Activated naive CD8-positive, alpha-beta T cell treated with anti-CD3 and anti-CD28 coated beads, Interleukin-2, amount 50 U/mL, for 24 hours (primary cell): Measurements from ENCODE around the gene TCTN3.

ENCODE experiments used
- ATAC-seq: fragments of 150-1000 bp; cut with Tn5 transposase; one replicate; pipeline ENCODE4 v1.10.0; 2021
- DNase-seq: peaks from one replicate; pipeline ENCODE4 v3.0.0; 2021
- H3K27ac Mint-ChIP-seq: one replicate; pipeline ENCODE4 v1.8.0; 2021; ENCODE audit warnings: mild to moderate bottlenecking, mixed read lengths
- H3K27me3 Mint-ChIP-seq: one replicate; pipeline ENCODE4 v1.8.0; 2021; ENCODE audit warnings: mixed read lengths
- H3K36me3 Mint-ChIP-seq: one replicate; pipeline ENCODE4 v1.8.0; 2021; ENCODE audit warnings: low read depth, mixed read lengths
- H3K4me1 Mint-ChIP-seq: one replicate; pipeline ENCODE4 v1.8.0; 2021; ENCODE audit warnings: mixed read lengths
- H3K4me3 Mint-ChIP-seq: one replicate; pipeline ENCODE4 v1.8.0; 2021; ENCODE audit warnings: mild to moderate bottlenecking, moderate library complexity, mixed read lengths
- H3K9me3 Mint-ChIP-seq: one replicate; pipeline ENCODE4 v1.8.0; 2021; ENCODE audit warnings: mixed read lengths

TCTN3 gene

DNA sequence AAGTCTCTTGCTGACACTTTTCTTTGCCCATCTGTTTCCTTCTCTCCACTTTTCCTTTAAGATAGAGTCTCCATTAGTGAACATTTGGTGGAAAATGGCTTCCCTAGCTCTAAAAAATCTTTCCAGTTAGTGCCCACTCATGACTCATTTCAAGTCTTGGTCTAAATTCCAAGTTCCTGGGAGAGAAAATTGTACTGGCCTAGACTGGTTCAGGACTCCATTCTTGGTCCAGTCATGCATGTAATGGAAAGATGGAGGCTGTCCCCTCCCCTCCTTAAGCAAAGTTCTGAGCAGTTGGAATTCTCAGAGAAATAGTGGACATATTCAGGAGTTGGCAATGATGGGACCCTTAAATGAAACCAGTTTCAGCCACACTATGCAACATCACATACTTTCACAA, 33.4 kb downstream of the TCTN3 start:
- H3K36me3 Mint-ChIP-seq, result peaks cover 19% of the 10 kb centered on the region
- peaks cover 18% of the 10 kb centered on the region for H3K4me1 Mint-ChIP-seq
- DNase-seq (no peak), ATAC-seq (no peak)
- no peak overlapping the region for H3K4me3 Mint-ChIP-seq
- H3K27ac Mint-ChIP-seq, result no peak overlapping the region
- H3K27me3 Mint-ChIP-seq, result no peaks in the 10 kb centered on the region
- H3K9me3 Mint-ChIP-seq, result peaks cover 6% of the 10 kb centered on the region

DNA sequence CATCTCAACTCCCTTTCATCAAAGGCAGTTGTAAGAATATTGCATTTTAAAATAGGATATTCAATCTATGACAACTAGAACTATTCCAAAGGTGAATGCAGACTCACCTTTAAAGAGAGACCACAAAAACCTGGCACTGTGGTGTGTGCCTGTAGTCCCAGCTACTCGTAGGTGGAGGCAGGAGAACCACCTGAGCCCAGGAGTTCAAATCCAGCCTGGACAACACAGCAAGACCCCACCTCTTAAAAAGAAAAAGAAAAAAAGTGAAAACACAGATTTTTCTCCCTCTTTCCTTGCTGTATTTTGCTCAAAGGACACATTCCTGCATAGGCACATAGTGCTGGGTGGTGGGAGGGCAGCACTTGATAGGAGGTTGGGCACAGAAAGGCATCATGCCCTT, 36.5 kb downstream of the TCTN3 start:
- DNase-seq (no peak), ATAC-seq (no peak)
- Mint-ChIP-seq H3K4me3 (peak overlapping the region; percentile 99), H3K9me3 (peaks cover 6% of the 10 kb centered on the region), H3K27me3 (no peaks in the 10 kb centered on the region), H3K36me3 (peaks cover 28% of the 10 kb centered on the region), H3K4me1 (peaks cover 31% of the 10 kb centered on the region), H3K27ac (peak overlapping the region; percentile 98)

DNA sequence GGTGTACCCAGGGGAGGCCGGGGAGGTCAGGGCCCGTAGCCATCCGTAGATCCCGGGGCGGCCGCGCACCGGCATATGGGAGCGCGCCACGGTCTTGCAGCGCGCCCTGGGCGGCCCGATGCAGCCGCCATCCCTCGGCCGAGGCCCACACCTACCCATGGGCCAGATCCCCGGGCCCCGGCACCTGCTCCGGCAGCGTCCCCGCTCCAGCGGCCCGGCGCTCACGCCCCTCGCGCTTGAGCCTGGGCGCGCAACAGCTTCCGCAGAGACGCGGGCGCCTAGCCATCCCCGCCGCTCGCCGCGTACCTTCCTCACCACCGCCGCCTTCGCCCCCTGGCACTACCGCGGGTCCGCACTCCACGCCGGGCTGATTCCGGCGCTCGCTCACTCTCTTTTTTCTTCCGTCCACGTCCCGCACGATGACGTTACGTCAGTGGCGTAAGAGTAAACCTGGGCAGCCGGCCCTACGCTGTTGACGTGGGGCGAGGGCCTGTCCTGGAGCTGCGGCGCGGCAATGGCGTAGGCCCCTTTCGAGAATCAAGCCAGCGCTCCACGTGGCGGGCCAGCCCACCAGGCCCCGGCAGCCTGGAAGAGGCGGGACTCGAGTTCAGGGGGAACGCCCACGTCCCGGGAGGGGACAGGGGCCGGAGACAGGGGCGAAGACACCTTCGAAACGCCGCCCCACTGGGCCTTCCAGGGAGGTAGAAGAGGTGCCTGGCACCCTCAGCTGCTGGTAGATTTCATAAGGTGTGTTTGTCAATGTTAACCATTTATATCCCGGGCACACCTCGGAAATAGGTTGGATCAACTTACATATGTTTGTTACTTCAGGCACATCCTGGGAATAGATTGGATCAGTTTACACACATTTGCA, 37.2 kb downstream of the TCTN3 start, which contains the start of gene ALDH18A1:
ALDH18A1 (minus strand) TSS at position 421 of the 874 bp plus-strand sequence. CDS start 3,334 bp downstream, outside the sequence.
- peaks cover 34% of the 10 kb centered on the region for H3K4me1 Mint-ChIP-seq
- DNase-seq (peak; percentile 92), ATAC-seq (peak; percentile 90)
- peak within 1 kb of the TSS; percentile 99 for H3K4me3 Mint-ChIP-seq
- H3K9me3 Mint-ChIP-seq, result peaks cover 10% of the 10 kb centered on the region
- H3K27me3 Mint-ChIP-seq, result no peaks in the 10 kb centered on the region
- peak within 1 kb of the TSS; percentile 98 for H3K27ac Mint-ChIP-seq
- peaks cover 32% of the 10 kb centered on the region for H3K36me3 Mint-ChIP-seq

DNA sequence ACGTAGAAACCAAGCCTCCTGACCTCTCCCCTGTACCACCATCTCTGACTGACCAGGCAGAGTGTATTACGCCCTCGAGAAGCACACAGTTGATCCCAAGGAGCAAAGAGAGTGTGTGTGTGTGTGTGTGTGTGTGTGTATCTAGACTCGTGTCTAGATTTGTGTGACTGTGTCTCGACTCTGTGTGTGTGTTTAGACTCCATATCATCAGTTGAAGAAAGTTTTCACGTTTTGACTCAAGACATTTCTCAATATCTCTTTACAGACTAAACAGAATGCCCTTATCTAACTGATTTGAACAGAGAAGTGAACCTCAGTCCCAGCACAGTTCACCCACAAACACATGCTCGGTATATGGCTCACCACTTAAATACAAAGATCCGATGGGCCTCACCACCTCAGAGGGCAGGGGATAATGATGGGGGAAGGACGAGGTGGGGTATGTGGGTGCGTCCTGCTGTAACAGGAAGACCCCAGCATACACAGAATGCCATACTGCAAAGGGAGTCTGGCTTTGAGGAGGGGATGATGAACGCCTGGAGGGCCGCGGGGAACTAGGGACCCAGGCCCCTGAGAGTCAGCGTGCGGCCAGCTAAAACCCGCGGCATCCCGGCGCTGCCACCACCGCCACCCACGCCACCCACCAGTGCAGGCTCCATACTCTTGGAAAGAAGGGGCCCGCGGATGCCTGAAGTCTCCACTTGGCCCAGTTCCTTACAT, 38.0 kb downstream of the TCTN3 start:
- peak overlapping the region; percentile 98 for H3K27ac Mint-ChIP-seq
- no peaks in the 10 kb centered on the region for H3K27me3 Mint-ChIP-seq
- H3K4me1 Mint-ChIP-seq, result peaks cover 37% of the 10 kb centered on the region
- H3K36me3 Mint-ChIP-seq, result peaks cover 40% of the 10 kb centered on the region
- H3K4me3 Mint-ChIP-seq, result peak overlapping the region; percentile 99
- ATAC-seq (peak; percentile 37), DNase-seq (peak; percentile 31)
- H3K9me3 Mint-ChIP-seq, result peaks cover 15% of the 10 kb centered on the region

DNA sequence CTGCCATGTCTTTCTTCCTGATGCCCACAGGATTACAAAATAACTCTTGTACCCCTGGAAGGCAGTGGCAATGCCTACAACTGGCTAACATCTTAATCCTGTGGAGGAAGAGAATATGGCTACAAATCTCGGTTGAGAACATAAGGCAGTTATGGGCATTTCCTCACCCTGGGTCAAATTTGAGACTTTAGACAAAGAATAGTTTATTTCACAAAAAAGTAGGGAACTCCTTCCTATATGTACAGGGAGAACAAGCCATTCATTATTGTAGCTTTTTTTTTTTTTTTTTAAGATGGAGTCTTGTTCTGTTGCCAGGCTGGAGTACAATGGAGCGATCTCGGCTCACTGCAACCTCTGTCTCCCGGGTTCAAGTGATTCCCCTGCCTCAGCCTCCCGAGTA, 39.8 kb downstream of the TCTN3 start:
- H3K36me3 Mint-ChIP-seq, result peaks cover 52% of the 10 kb centered on the region
- no peak overlapping the region for H3K4me3 Mint-ChIP-seq
- H3K27me3 Mint-ChIP-seq, result no peaks in the 10 kb centered on the region
- H3K27ac Mint-ChIP-seq, result no peak overlapping the region
- ATAC-seq (no peak), DNase-seq (no peak)
- H3K9me3 Mint-ChIP-seq, result peaks cover 15% of the 10 kb centered on the region
- H3K4me1 Mint-ChIP-seq, result peaks cover 37% of the 10 kb centered on the region

DNA sequence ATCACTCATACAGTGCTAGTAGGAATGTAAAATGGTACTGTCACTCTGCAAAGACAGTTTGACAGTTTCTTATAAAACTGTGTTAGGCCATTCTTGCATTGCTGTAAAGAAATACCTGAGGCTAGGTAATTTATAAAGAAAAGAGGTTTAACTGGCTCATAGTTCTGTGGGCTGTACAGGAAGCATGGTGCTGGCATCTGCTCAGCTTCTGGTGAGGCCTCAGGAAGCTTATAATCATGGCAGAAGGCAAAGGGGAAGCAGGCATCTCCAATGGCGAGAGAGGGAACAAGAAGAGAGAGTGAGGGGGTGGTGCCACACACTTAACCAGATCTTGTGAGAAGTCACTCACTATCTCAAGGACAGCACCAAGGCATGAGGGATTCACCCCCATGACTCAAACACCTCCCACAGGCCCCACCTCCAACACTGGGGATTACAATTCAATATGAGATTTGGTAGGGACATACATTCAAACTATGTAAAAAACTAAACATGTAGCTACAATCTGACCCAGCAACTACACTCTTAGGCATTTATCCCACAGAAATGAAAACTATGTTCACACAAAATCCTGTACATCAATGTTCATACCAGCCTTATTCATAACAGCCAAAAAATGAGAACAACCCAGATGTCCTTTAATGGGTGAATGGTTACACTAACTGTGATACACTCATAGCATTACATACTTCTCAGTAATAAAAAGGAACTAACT, 42.2 kb downstream of the TCTN3 start:
- peaks cover 25% of the 10 kb centered on the region for H3K4me1 Mint-ChIP-seq
- H3K27me3 Mint-ChIP-seq, result no peaks in the 10 kb centered on the region
- H3K4me3 Mint-ChIP-seq, result no peak overlapping the region
- peaks cover 66% of the 10 kb centered on the region for H3K36me3 Mint-ChIP-seq
- peaks cover 10% of the 10 kb centered on the region for H3K9me3 Mint-ChIP-seq
- DNase-seq, result no peak
- no peak overlapping the region for H3K27ac Mint-ChIP-seq
- ATAC-seq, result no peak

DNA sequence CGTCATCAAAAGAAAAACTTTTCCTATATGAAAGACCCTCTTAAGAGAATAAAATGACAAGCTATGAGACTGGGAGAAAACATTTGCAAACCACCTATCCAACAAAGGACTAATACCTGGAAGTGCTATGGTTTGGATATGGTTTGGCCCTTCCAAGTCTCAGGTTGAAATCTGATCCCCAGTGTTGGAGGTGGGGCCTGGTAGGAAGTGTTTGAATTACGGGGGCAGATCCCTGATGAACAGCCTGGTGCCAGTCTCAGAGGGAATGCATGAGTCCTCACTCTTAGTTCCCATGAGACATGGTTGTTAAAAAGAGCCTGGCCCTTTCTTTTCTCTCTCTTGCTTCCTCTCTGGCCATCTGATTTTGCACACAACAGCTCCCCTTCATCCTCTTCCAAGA, 43.5 kb downstream of the TCTN3 start:
- H3K4me3 Mint-ChIP-seq, result no peak overlapping the region
- ATAC-seq (no peak), DNase-seq (no peak)
- no peaks in the 10 kb centered on the region for H3K27me3 Mint-ChIP-seq
- H3K36me3 Mint-ChIP-seq, result peaks cover 66% of the 10 kb centered on the region
- peaks cover 18% of the 10 kb centered on the region for H3K4me1 Mint-ChIP-seq
- H3K9me3 Mint-ChIP-seq, result peaks cover 10% of the 10 kb centered on the region
- no peak overlapping the region for H3K27ac Mint-ChIP-seq

DNA sequence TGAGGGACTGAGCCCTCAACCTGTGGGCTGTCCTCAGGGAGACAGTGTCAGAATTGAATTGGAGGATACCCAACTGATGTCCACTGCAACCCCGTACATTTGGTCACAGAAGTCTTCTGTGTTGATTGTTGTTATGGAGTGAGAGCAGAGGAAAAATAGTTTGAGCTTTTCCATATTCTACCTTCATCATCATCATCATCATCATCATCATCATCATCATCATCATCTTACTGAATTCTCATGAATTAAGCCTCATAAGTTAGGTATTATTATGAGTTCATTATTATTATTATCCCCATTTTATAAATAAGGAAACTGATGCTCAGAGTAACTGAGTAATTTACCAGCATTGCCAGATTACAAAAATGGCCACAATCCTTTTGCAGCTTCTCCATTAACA, 45.6 kb downstream of the TCTN3 start:
- no peak overlapping the region for H3K27ac Mint-ChIP-seq
- peaks cover 62% of the 10 kb centered on the region for H3K36me3 Mint-ChIP-seq
- peaks cover 10% of the 10 kb centered on the region for H3K9me3 Mint-ChIP-seq
- ATAC-seq (no peak), DNase-seq (no peak)
- H3K4me1 Mint-ChIP-seq, result peaks cover 6% of the 10 kb centered on the region
- H3K4me3 Mint-ChIP-seq, result no peak overlapping the region
- no peaks in the 10 kb centered on the region for H3K27me3 Mint-ChIP-seq

DNA sequence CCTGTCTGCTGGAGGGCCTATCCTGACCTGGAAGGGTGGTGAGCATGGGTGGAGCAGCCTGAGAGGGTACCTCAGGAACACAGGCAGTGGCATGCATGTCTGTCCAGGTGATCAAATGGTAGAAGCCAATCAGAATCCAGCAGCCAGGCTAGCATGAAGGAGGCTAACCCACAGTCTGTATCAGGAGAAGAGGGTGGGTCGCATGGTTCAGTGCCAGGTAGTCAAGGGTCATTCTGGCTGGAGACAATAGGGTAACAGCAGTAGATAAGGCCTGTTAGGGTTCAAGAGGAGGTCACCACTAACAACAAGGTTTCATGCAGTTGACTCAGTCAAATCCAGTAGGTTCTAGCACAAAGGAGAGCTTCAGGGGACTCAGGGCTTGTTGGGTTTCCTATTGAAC, 47.6 kb downstream of the TCTN3 start:
- Mint-ChIP-seq H3K9me3 (peaks cover 1% of the 10 kb centered on the region), H3K4me1 (no peaks in the 10 kb centered on the region), H3K36me3 (peaks cover 57% of the 10 kb centered on the region), H3K4me3 (no peak overlapping the region), H3K27me3 (no peaks in the 10 kb centered on the region), H3K27ac (no peak overlapping the region)
- ATAC-seq, result no peak
- DNase-seq, result no peak

DNA sequence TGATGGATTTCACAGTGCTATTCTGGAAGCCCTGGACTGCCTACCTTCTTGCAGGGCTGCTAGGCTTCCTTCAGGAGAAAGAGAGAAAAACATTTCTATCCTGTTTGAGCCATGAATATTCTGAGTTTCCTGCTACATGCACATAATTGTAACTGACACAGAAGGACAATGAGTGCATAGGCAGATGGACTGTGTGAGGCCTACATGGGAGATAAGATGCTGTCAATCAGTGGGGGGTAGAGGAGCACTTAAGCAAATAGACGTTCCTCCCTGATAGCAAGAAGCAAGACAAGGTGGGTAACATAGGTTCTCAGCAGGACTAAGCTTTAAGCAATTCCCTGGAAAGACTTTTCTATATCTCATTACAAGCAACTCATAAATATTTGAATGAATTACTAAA, 48.8 kb downstream of the TCTN3 start:
- Mint-ChIP-seq H3K4me1 (no peaks in the 10 kb centered on the region), H3K36me3 (peaks cover 57% of the 10 kb centered on the region)
- DNase-seq, result no peak

DNA sequence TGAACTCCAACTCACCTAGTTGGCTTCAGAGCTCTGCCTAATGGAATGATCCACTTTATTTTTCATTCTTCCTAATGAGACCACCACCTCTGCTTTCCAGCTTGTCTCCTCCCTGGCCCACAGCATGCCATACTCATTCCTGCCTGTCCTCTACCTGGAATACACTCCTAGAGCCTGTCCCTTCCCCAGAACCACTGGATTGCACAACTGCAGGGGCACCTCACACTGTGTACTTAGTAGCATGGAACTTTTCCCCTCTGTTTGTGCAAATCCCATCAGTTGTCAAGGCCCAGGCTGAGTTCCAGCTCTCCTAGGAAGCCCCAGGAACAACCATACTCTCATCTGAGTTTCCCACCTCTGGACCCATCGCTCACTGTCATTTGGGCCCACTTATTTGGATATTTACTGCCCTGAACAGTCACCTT, 52.8 kb downstream of the TCTN3 start:
- peaks cover 54% of the 10 kb centered on the region for H3K36me3 Mint-ChIP-seq
- H3K27me3 Mint-ChIP-seq, result no peaks in the 10 kb centered on the region
- no peak overlapping the region for H3K27ac Mint-ChIP-seq
- no peak overlapping the region for H3K4me3 Mint-ChIP-seq
- DNase-seq, result no peak
- no peaks in the 10 kb centered on the region for H3K4me1 Mint-ChIP-seq
- no peak for ATAC-seq
- H3K9me3 Mint-ChIP-seq, result no peaks in the 10 kb centered on the region

More for the DNA sequence above, 48.8 kb downstream of the TCTN3 start:
- no peak overlapping the region for H3K27ac Mint-ChIP-seq
- no peak for ATAC-seq
- no peak overlapping the region for H3K4me3 Mint-ChIP-seq
- H3K9me3 Mint-ChIP-seq, result no peaks in the 10 kb centered on the region
- no peaks in the 10 kb centered on the region for H3K27me3 Mint-ChIP-seq

DNA sequence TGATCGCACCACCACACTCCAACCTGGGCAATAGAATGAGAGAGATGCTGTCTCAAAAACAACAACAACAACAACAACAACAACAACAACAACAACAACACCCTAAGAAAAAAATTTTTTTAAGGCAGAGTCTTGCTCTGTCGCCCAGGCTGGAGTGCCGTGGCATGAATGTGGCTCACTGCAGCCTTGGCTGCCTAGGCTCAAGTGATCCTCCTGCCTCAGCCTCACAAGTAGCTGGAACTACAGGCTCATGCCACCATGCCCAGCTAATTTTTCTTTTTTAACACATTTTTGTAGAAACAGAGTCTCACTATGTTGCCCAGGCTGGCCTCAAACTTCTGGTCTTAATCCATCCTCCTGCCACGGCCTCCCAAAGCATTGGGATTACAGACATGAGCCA, 55.8 kb downstream of the TCTN3 start:
- H3K9me3 Mint-ChIP-seq, result no peaks in the 10 kb centered on the region
- no peak for DNase-seq
- no peaks in the 10 kb centered on the region for H3K4me1 Mint-ChIP-seq
- no peaks in the 10 kb centered on the region for H3K27me3 Mint-ChIP-seq
- H3K27ac Mint-ChIP-seq, result no peak overlapping the region
- ATAC-seq, result no peak
- H3K36me3 Mint-ChIP-seq, result peaks cover 71% of the 10 kb centered on the region
- H3K4me3 Mint-ChIP-seq, result no peak overlapping the region

DNA sequence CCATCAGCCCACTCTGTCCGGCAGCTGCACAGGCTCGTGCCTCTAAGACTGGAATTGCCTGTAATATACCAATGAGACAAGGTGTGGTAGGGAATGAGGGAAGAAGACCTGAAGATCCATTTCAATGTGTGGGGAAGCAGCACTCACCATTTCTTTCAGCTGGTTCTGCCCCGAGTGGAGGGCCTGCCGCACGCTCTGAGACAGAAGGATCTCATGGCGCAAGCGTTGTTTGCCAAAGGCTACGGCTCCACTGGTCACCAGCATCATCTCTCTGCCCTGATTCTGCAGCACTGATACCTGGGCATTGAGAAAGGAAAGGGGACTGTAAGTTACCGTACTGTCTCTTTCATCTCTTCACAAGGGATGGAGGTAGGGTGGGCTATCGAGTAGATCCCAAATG, 56.6 kb downstream of the TCTN3 start:
- no peak overlapping the region for H3K4me3 Mint-ChIP-seq
- no peak for DNase-seq
- no peak overlapping the region for H3K27ac Mint-ChIP-seq
- no peaks in the 10 kb centered on the region for H3K9me3 Mint-ChIP-seq
- peaks cover 71% of the 10 kb centered on the region for H3K36me3 Mint-ChIP-seq
- H3K4me1 Mint-ChIP-seq, result no peaks in the 10 kb centered on the region
- H3K27me3 Mint-ChIP-seq, result no peaks in the 10 kb centered on the region
- ATAC-seq, result no peak

DNA sequence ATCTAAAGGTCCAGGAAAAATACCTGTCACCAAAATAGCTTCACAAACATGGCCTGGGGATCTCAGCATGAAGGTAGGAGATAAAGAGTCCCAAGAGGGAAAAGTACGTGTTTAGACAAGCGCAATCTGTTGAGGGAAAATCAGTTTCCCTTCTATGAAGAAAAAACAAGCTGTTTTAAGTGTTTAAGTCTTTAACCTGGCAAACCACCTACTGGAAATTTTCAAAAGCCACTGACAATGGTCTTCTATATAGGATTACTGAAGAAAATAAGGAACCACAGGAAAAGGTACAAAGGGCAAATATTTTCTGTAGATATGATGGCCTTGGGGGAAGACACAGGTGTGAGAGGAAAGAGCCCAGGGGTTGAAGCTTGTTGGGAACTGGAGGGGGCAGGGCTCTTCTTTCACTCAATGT, 58.4 kb downstream of the TCTN3 start:
- DNase-seq (no peak), ATAC-seq (no peak)
- Mint-ChIP-seq H3K4me3 (no peak overlapping the region), H3K4me1 (no peaks in the 10 kb centered on the region), H3K27ac (no peak overlapping the region), H3K27me3 (no peaks in the 10 kb centered on the region), H3K36me3 (peaks cover 70% of the 10 kb centered on the region), H3K9me3 (no peaks in the 10 kb centered on the region)
